ENCODE results near the gene REXO4. TPM values are rescaled to one million over a fixed set of nuclear protein-coding genes. Genes with fewer than 3 reads are reported as not detected.

The REXO4 gene
- total and polyA plus RNA-seq, 9 of the 15 experiments (the other 6 are each of a cell fraction or from before 2014, with no cell fraction given) = 3.4 to 72.9 (median 31.1) TPM

DNA sequence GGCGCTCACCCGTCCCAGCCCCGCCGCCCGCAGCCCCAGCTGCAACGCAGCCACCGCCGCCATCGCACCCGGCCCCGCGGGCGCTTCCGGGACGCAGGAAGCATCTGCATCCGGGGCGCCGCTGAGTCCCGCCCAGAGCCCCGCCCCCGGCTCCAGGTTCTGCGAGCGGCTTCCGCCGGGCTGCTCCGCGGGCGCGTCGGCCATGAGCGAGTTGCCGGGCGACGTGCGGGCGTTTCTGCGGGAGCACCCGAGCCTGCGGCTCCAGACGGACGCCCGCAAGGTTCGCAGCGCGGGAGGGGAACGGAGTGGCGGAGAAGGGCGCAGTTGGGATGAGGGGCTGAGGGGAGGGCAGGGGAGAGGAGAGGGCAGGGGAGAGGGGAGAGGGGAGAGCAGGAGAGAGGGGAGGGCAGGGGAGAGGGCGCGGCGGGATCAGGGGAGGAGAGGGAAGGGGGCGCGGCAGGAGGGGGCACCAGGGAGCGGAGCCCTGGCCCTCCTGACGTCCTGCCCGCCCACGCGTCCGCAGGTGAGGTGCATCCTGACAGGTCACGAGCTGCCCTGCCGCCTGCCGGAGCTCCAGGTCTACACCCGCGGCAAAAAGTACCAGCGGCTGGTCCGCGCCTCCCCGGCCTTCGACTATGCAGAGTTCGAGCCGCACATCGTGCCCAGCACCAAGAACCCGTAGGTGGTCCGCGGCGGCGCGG lies 61.3 kb downstream of the REXO4 start, which contains the start of the genes SURF1 and SURF2 (continued):
- no peak for TF ChIP-seq ILF3 (IDR thresholded peaks at IDR 0.05; ENCODE audit: borderline replicate concordance)
- TF ChIP-seq CREB1 (IDR thresholded peaks at IDR 0.05) = peak; percentile 77
- peak; percentile 76 for TF ChIP-seq CREB1 (CRISPR knock-in tag; IDR thresholded peaks at IDR 0.05)
- 0 out of 4 replicates have a peak, but pooled peaks of 1 of the 2 experiments have one; percentile 31 for TF ChIP-seq FOXA3 (CRISPR knock-in tag; conservative IDR thresholded peaks at IDR 0.05 in 1 of 2, IDR thresholded peaks at IDR 0.05 in 1 of 2)
- TF ChIP-seq, protein P1, sequence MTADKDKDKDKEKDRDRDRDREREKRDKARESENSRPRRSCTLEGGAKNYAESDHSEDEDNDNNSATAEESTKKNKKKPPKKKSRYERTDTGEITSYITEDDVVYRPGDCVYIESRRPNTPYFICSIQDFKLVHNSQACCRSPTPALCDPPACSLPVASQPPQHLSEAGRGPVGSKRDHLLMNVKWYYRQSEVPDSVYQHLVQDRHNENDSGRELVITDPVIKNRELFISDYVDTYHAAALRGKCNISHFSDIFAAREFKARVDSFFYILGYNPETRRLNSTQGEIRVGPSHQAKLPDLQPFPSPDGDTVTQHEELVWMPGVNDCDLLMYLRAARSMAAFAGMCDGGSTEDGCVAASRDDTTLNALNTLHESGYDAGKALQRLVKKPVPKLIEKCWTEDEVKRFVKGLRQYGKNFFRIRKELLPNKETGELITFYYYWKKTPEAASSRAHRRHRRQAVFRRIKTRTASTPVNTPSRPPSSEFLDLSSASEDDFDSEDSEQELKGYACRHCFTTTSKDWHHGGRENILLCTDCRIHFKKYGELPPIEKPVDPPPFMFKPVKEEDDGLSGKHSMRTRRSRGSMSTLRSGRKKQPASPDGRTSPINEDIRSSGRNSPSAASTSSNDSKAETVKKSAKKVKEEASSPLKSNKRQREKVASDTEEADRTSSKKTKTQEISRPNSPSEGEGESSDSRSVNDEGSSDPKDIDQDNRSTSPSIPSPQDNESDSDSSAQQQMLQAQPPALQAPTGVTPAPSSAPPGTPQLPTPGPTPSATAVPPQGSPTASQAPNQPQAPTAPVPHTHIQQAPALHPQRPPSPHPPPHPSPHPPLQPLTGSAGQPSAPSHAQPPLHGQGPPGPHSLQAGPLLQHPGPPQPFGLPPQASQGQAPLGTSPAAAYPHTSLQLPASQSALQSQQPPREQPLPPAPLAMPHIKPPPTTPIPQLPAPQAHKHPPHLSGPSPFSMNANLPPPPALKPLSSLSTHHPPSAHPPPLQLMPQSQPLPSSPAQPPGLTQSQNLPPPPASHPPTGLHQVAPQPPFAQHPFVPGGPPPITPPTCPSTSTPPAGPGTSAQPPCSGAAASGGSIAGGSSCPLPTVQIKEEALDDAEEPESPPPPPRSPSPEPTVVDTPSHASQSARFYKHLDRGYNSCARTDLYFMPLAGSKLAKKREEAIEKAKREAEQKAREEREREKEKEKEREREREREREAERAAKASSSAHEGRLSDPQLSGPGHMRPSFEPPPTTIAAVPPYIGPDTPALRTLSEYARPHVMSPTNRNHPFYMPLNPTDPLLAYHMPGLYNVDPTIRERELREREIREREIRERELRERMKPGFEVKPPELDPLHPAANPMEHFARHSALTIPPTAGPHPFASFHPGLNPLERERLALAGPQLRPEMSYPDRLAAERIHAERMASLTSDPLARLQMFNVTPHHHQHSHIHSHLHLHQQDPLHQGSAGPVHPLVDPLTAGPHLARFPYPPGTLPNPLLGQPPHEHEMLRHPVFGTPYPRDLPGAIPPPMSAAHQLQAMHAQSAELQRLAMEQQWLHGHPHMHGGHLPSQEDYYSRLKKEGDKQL (CRISPR knock-in tag; IDR thresholded peaks at IDR 0.05; ENCODE audit: borderline replicate concordance) = 0 out of 2 replicates have a peak, but pooled peaks have one; percentile 37
- TF ChIP-seq HMGN3 (IDR thresholded peaks at IDR 0.05; ENCODE audit: borderline replicate concordance, extremely low read depth, insufficient read length, low read depth, low read length) = peak; percentile 52
- TF ChIP-seq CTCFL (IDR thresholded peaks at IDR 0.05; ENCODE audit: borderline replicate concordance, insufficient read depth, low read depth, low read length, poor library complexity, severe bottlenecking) = peak; percentile 96
- TF ChIP-seq GABPB1 (CRISPR knock-in tag; IDR thresholded peaks at IDR 0.05) = peak; percentile 87
- no peak for TF ChIP-seq SAFB2 (IDR thresholded peaks at IDR 0.05; ENCODE audit: borderline replicate concordance, low read depth, low read length, severe bottlenecking)
- peak; percentile 74 for TF ChIP-seq LCOR (CRISPR knock-in tag; IDR thresholded peaks at IDR 0.05)
- no peak for TF ChIP-seq LEF1 (IDR thresholded peaks at IDR 0.05)
- TF ChIP-seq ZNF184 (CRISPR knock-in tag; IDR thresholded peaks at IDR 0.05) = no peak
- TF ChIP-seq PCBP1 (IDR thresholded peaks at IDR 0.05; ENCODE audit: low read depth, low read length, poor library complexity, severe bottlenecking) = peak; percentile 98
- TF ChIP-seq E2F6 (IDR thresholded peaks at IDR 0.05; ENCODE audit: borderline replicate concordance in 1 of 2, extremely low read depth in 1 of 2, insufficient read depth in 1 of 2, insufficient read length in 1 of 2, low read depth in 1 of 2, low read length in 1 of 2, poor library complexity in 1 of 2, severe bottlenecking in 1 of 2) = peak in 1 of 2 experiments; percentile 52
- TF ChIP-seq KAT7 (CRISPR knock-in tag; IDR thresholded peaks at IDR 0.05; ENCODE audit: borderline replicate concordance) = 0 out of 2 replicates have a peak, but pooled peaks have one; percentile 28
- TF ChIP-seq POLR2G (IDR thresholded peaks at IDR 0.05; ENCODE audit: low read depth, low read length) = peak; percentile 92
- TF ChIP-seq KLF16 (IDR thresholded peaks at IDR 0.05) = no peak
- no peak for TF ChIP-seq DACH1 (IDR thresholded peaks at IDR 0.05; ENCODE audit: partially characterized antibody)
